ENCODE measurements around the gene HSDL2.
"Not testable (repeated sequence)": the region's sequence is repeated elsewhere in the genome, so short reads cannot be mapped to it uniquely, and the experiment has no call there.

The HSDL2 gene

DNA sequence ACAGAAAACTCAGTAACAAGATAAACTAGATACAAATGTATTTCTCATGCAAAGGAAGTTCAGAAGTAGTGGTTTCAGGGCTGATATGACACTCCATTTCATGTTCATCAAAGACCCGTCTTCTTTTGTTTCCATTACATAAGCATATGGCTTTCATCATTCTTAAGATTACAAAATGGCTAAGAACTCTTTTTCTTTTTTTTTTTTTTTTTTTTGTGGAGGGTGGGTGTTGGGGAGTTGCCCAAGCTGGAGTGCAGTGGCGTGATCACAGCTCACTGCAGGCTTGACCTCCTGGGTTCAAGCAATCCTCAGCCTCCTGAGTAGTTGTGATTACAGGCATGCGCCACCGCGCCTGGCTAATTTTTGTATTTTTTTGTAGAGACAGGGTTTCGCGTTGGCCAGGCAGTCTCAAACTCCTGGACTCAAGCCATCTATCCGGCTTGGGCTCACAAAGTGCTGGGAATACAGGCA is 24.4 kb upstream of the HSDL2 start:
- DNase-seq (ENCODE audit: low read depth) = no peak
- TF ChIP-seq POLR2A (IDR thresholded peaks at IDR 0.05; ENCODE audit: extremely low read depth, insufficient read length) (no peak), MYC (IDR thresholded peaks at IDR 0.05; ENCODE audit: low read depth, low read length) (no peak), MAX (IDR thresholded peaks at IDR 0.05; ENCODE audit: low read depth, low read length) (no peak)
- TF ChIP-seq, protein P1, sequence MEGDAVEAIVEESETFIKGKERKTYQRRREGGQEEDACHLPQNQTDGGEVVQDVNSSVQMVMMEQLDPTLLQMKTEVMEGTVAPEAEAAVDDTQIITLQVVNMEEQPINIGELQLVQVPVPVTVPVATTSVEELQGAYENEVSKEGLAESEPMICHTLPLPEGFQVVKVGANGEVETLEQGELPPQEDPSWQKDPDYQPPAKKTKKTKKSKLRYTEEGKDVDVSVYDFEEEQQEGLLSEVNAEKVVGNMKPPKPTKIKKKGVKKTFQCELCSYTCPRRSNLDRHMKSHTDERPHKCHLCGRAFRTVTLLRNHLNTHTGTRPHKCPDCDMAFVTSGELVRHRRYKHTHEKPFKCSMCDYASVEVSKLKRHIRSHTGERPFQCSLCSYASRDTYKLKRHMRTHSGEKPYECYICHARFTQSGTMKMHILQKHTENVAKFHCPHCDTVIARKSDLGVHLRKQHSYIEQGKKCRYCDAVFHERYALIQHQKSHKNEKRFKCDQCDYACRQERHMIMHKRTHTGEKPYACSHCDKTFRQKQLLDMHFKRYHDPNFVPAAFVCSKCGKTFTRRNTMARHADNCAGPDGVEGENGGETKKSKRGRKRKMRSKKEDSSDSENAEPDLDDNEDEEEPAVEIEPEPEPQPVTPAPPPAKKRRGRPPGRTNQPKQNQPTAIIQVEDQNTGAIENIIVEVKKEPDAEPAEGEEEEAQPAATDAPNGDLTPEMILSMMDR (IDR thresholded peaks at IDR 0.05; ENCODE audit: low read depth, low read length) = no peak
- no peak overlapping the region for H3K4me3 ChIP-seq (ENCODE audit: low read depth, low read length)

GRCh38 chr9:112360047-112360804 is 19.7 kb upstream of the HSDL2 start:
- H3K4me3 ChIP-seq (ENCODE audit: low read depth, low read length) = no peak overlapping the region
- no peak for DNase-seq (ENCODE audit: low read depth)
- TF ChIP-seq, protein P1 (IDR thresholded peaks at IDR 0.05; ENCODE audit: low read depth, low read length) = no peak
- TF ChIP-seq MYC (IDR thresholded peaks at IDR 0.05; ENCODE audit: low read depth, low read length) = no peak
- no peak for TF ChIP-seq MAX (IDR thresholded peaks at IDR 0.05; ENCODE audit: low read depth, low read length)
- no peak for TF ChIP-seq POLR2A (IDR thresholded peaks at IDR 0.05; ENCODE audit: extremely low read depth, insufficient read length)

DNA sequence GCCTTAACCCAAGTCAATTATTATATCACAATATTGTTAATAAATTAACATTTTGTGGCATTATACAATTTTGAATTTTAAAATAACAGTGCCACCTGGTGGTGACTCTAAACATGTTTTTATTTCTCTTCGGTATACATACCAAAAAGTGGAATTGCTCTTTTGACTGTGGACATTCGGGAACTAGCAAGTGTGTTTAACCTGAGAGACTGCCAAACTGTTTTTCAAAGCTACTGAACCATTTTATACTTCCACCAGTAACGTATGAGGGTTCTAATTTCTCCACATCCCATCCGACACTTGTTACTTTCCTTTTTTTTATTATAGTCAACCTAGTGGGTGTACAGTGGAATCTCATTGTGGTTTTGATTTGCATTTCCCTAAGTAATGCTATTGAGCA is 18.3 kb upstream of the HSDL2 start:
- H3K4me3 ChIP-seq (ENCODE audit: low read depth, low read length) = no peak overlapping the region
- no peak for TF ChIP-seq MYC (IDR thresholded peaks at IDR 0.05; ENCODE audit: low read depth, low read length)
- TF ChIP-seq MAX (IDR thresholded peaks at IDR 0.05; ENCODE audit: low read depth, low read length) = no peak
- TF ChIP-seq, protein P1 (IDR thresholded peaks at IDR 0.05; ENCODE audit: low read depth, low read length) = no peak
- TF ChIP-seq POLR2A (IDR thresholded peaks at IDR 0.05; ENCODE audit: extremely low read depth, insufficient read length) = no peak
- peak; percentile 61 for DNase-seq (ENCODE audit: low read depth)

- no peak for DNase-seq (ENCODE audit: low read depth)
- no peak for TF ChIP-seq MYC (IDR thresholded peaks at IDR 0.05; ENCODE audit: low read depth, low read length)
- TF ChIP-seq, protein P1 (IDR thresholded peaks at IDR 0.05; ENCODE audit: low read depth, low read length) = no peak
- no peak for TF ChIP-seq MAX (IDR thresholded peaks at IDR 0.05; ENCODE audit: low read depth, low read length)
- TF ChIP-seq POLR2A (IDR thresholded peaks at IDR 0.05; ENCODE audit: extremely low read depth, insufficient read length) = no peak
- no peak overlapping the region for H3K4me3 ChIP-seq (ENCODE audit: low read depth, low read length)
These were observed 15.1 kb upstream of the HSDL2 start for GRCh38 chr9:112364761-112365160.

DNA sequence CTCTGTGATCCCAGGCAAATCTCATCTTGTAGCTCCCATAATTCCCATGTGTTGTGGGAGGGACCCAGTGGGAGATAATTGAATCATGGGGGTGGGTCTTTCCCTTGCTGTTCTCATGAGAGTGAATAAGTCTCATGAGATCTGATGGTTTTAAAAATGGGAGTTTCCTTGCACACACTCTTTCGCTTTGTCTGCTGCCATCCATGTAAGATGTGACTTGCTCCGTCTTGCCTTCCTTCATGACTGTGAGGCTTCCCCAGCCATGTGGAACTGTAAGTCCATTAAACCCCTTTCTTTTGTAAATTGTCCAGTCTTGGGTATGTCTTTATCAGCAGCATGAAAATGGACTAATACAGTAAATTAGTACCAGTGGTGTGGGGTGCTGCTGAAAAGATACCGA is 14.7 kb upstream of the HSDL2 start:
- DNase-seq (ENCODE audit: low read depth); H3K4me3 ChIP-seq (ENCODE audit: low read depth, low read length): not testable (repeated sequence)

DNA sequence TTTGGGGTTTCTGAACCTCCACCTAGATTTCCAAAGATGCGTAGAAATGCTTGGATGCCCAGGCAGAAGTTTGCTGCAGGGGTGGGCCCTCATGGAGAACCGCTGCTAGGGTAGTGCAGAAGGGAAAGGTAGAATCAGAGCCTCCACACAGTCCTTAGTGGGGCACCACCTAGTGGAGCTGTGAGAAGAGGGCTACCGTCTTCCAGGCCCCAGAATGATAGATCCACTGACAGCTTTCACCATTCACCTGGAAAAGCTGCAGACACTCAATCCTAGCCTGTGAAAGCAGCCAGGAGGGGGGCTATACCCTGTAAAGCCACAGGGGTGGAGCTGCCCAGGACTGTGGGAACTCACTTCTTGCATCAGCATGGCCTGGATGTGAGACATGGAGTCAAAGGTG is 13.3 kb upstream of the HSDL2 start:
- no peak overlapping the region for H3K4me3 ChIP-seq (ENCODE audit: low read depth, low read length)
- no peak for TF ChIP-seq POLR2A (IDR thresholded peaks at IDR 0.05; ENCODE audit: extremely low read depth, insufficient read length)
- TF ChIP-seq, protein P1 (IDR thresholded peaks at IDR 0.05; ENCODE audit: low read depth, low read length) = peak; percentile 25
- TF ChIP-seq MYC (IDR thresholded peaks at IDR 0.05; ENCODE audit: low read depth, low read length) = no peak
- no peak for TF ChIP-seq MAX (IDR thresholded peaks at IDR 0.05; ENCODE audit: low read depth, low read length)
- no peak for DNase-seq (ENCODE audit: low read depth)

Data from NB4 (cell line).